HFF-Myc (cell line): Measurements from ENCODE around the gene SLMAP.

Experiments used
- DNase-seq: peaks from one replicate; pipeline ENCODE4 v3.0.0-alpha.2; 2011; ENCODE audit warnings: low read depth; ENCODE audit errors: extremely low read depth
- H3K4me3 ChIP-seq: replicated peaks from 2 replicates; pipeline ENCODE4 v1.5.1; 2011; ENCODE audit warnings: low read depth, mild to moderate bottlenecking, control low read depth, low read length
- CTCF ChIP-seq: IDR thresholded peaks from 2 replicates; pipeline ENCODE4 v1.5.1; 2012; ENCODE audit warnings: mild to moderate bottlenecking, low read depth, low read length, control low read depth; ENCODE audit errors: missing control alignments

Gene SLMAP

GRCh38 chr3:57841818-57842217, 85.7 kb downstream of the SLMAP start:
- TF ChIP-seq CTCF: no peak
- DNase-seq: no peak
- H3K4me3 ChIP-seq: no peak overlapping the region

DNA sequence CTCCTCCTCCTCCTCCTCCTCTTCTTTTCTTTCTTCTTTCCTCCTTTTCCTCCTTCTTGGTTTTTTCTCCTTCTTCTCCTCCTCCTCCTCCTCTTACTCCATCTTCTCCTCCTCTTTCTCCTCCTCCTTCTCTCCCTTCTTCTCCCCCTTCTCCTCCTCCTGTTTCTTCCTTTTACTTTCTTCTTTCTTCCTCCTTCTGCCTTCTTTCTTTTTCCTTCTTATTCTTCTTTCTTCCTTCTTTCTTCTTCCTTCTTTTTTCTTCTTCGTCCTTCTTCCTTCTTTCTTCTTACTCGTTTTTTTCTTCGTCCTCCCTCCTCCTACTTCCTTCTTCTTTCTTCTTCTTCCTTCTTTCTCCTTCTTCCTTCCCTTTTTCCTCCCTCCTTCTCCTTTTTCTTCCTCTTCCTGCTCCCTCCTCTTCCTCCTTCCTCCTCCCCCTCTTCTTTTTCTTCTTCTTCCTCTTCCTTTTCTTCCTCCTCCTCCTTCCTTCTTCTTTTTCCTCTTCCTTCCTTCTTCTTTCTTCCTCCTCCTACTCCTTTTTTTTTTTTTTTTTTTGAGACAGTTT, 92.1 kb downstream of the SLMAP start:
- no peak for TF ChIP-seq CTCF
- H3K4me3 ChIP-seq: no peak overlapping the region

GRCh38 chr3:57851304-57851703, 95.2 kb downstream of the SLMAP start:
- no peak overlapping the region for H3K4me3 ChIP-seq
- TF ChIP-seq CTCF: no peak
- DNase-seq: no peak

More for the DNA sequence above, 92.1 kb downstream of the SLMAP start:
- DNase-seq: no peak

- no peak overlapping the region for H3K4me3 ChIP-seq
- no peak for DNase-seq
- no peak for TF ChIP-seq CTCF
These were observed 96.8 kb downstream of the SLMAP start for GRCh38 chr3:57852896-57853295.

GRCh38 chr3:57855281-57855680, 99.2 kb downstream of the SLMAP start:
- DNase-seq: no peak
- no peak for TF ChIP-seq CTCF
- H3K4me3 ChIP-seq: no peak overlapping the region

DNA sequence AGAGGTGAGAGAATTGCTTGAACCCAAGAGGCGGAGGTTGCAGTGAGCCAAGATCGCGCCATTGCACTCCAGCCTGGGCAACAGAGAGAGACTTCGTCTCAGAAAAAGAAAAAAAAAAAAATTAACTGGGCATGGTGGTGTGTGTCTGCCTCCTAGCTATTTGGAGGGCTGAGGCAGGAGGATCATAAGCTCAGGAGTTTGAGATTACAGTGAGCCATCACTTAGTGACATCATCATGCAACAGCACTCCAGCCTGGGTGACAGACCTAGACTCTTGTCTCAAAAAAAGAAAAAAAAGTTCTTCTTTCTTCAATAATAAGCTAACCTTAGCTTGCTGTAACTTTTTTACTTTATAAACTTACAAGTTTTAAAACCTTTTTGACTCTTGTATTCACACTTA, 99.8 kb downstream of the SLMAP start:
- no peak for TF ChIP-seq CTCF

DNA sequence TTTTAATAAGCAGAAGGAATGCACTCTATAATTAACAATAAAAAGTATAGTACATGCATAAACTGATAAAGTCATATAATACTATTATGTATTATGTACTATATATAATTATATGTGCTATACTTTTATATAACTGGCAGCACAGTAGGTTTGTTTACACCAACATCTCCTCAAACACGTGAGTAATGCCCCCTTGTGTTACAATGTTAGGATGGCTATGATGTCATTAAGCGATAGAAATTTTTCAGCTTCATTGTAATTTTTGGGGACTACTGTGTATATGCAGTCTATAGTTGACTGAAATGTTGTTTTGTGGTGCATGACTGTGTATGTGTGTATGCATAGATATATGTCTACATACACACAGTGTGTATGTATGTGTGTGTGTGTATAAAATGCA, 100.6 kb downstream of the SLMAP start:
- DNase-seq: no peak
- peak; percentile 10 for TF ChIP-seq CTCF
- H3K4me3 ChIP-seq: no peak overlapping the region

More for the DNA sequence above, 99.8 kb downstream of the SLMAP start:
- no peak for DNase-seq
- no peak overlapping the region for H3K4me3 ChIP-seq
